ENCODE data around the gene MRLN.
"Not testable (repeated sequence)": the region's sequence is repeated elsewhere in the genome, so short reads cannot be mapped to it uniquely, and the experiment has no call there.

Gene MRLN

GRCh38 chr10:59753267-59753666, at the start of gene MRLN:
Gene MRLN (minus strand): TSS chr10:59753455.
- no peak for DNase-seq

DNA sequence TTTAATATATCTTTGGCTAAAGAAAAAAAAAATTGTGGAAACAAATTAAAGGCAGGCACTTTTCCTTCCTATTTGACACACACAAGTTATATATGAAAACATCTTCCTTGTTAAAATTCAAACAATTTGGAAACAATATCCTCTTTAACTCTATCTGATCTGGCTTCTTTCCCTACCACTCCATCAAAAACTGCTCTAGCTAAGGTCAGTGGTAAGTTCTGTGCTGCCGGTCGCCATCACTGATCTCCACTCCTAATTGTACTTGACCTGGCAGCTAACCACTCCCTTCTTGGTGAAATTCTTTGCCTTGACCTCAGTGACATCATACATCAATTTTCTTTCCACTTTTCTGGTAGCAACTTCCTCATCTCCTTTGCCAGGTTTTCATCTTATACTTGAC, 47.9 kb upstream of the MRLN start:
- DNase-seq, result no peak

GRCh38 chr10:59799421-59799820, 46.2 kb upstream of the MRLN start:
- DNase-seq, result no peak

- no peak for DNase-seq
Measured at GRCh38 chr10:59793919-59794318, 40.7 kb upstream of the MRLN start.

DNA sequence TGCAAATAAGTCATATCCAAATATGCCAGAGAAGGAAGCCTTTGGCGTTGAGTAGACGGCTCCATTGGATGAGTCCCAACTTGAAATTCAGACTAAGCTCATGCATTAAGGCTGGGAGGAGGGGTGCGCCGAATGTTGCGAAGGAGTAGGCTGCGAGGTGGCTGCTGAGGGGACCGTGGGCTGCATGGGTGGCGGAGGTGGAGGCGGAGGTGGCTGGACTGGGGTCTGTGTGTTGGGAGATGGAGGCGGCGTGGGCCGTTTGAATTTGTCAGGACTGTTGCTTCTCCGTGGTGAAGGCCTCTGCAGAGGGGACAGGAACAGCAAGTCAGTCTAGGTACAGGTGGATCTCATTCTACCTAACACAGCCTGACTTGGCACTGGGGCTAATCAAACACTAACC, 39.6 kb upstream of the MRLN start:
- DNase-seq, result no peak

GRCh38 chr10:59791601-59792000, 38.3 kb upstream of the MRLN start:
- no peak for DNase-seq

DNA sequence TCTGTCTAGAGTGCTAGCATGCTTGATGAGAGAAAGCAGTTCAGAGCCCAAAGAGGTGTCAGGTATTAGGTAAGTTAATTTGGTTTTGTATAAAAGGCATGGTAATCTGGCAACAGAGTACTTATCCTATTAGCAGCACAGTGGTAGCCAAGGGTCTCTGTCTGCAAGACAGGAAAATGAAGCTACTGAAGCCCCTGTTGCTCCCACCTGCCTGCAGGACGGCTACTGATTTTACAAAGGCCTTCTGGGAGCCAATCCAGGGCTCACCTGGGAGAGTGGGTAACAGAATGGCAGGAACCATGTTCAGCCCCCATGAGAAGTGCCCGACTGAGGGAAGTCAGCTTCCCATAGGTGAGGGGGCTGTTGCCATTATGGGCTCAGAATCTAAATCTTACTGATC, 36.8 kb upstream of the MRLN start:
- DNase-seq, result not testable (repeated sequence)

GRCh38 chr10:59788914-59789313, 35.7 kb upstream of the MRLN start:
- DNase-seq, result not testable (repeated sequence)

DNA sequence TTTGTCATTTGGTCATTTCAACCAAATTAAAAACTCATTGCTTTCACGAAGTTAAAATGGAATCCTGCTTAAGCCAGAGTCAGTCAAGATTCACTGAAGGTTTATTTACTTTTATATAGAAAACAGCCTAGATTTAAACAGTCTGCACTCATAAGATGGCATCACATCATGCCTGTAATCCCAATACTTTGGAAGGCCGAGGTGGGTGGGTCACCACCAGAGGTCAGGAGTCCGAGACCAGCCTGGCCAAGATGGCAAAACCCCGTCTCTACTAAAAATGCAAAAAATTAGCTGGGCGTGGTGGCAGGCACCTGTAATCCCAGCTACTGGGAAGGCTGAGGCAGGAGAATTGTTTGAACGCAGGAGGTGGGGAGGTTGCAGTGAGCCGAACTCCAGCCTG, 33.8 kb upstream of the MRLN start:
- DNase-seq, result not testable (repeated sequence)

DNA sequence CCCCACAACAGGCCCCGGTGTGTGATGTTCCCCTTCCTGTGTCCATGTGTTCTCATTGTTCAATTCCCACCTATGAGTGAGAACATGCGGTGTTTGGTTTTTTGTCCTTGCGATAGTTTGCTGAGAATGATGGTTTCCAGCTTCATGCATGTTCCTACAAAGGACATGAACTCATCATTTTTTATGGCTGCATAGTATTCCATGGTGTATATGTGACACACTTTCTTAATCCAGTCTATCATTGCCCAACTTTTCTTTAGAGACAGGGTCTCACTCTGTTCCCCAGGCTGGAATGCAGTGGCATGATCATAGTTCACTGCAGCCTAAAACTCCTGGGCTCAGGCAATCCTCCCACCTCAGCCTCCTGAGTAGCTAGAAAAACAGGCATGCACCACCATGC, 32.2 kb upstream of the MRLN start:
- DNase-seq, result not testable (repeated sequence)

- DNase-seq, result no peak
Measured at GRCh38 chr10:59781511-59781910, 28.3 kb upstream of the MRLN start.

DNA sequence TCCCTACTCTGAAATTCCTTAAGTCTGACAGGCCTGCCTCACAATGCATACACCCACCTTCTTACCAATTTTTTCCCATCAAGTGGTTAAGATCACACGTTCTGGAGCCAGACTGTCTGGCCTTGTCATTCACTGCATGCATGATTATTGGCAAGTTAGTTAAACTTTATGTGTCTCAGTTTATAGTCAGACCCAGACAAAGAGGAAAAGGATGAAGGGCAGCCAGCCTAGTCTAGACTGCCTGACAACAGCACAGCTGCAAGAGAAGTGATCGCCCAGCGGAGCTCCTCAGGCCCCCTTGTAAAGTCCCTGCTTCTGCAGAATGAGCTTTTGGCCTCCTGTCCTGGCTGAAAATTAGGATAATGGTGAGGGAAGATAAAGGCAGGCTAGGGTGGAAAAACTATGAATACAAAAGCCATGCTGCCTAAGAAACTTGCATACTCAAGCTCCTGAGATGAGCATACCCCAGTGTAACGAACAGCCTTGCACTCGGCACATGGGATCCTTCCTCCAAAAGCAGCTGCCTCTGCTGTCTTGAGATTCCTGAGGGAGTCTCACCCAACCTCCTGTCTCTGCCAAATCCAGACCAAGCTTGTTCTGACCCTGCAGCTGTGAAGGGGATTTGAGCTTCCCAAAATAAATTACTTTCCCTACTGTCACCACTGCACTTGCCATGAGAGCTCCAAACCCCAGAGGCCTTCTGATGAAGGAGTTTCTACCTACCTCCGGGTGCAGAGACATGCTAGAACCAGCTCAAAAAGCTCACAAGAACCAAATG, 26.7 kb upstream of the MRLN start:
- DNase-seq, result no peak

- no peak for DNase-seq
Measured at GRCh38 chr10:59774451-59774850, 21.2 kb upstream of the MRLN start.

- no peak for DNase-seq
Measured at GRCh38 chr10:59773088-59773487, 19.8 kb upstream of the MRLN start.

GRCh38 chr10:59771162-59771807, 18.0 kb upstream of the MRLN start:
- no peak for DNase-seq

GRCh38 chr10:59770689-59771088, 17.4 kb upstream of the MRLN start:
- DNase-seq, result no peak

GRCh38 chr10:59762505-59762904, 9.2 kb upstream of the MRLN start:
- no peak for DNase-seq

GRCh38 chr10:59757966-59758365, 4.7 kb upstream of the MRLN start:
- DNase-seq, result no peak

DNA sequence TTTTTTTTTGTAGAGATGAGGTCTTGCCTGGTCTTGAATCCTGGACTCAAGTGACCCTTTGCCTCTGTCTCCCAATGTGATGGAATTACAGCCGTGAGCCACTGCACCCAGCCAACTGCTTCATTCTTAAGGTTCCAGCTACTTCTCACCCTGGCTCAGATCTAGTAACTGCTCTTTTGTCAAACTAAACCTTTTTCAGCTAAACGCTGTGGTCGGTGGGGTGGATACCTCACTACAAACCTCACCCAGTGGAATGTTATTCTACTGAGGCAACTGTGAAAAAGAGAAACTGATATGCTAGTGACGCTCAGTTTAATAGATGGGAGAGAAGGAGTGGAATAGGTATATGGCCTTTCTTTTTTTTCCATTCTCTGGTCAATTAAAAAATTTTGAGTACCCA, 1.7 kb upstream of the MRLN start:
- DNase-seq, result no peak

- no peak for DNase-seq
Measured at GRCh38 chr10:59752278-59752940, 846 bp downstream of the MRLN start.

DNA sequence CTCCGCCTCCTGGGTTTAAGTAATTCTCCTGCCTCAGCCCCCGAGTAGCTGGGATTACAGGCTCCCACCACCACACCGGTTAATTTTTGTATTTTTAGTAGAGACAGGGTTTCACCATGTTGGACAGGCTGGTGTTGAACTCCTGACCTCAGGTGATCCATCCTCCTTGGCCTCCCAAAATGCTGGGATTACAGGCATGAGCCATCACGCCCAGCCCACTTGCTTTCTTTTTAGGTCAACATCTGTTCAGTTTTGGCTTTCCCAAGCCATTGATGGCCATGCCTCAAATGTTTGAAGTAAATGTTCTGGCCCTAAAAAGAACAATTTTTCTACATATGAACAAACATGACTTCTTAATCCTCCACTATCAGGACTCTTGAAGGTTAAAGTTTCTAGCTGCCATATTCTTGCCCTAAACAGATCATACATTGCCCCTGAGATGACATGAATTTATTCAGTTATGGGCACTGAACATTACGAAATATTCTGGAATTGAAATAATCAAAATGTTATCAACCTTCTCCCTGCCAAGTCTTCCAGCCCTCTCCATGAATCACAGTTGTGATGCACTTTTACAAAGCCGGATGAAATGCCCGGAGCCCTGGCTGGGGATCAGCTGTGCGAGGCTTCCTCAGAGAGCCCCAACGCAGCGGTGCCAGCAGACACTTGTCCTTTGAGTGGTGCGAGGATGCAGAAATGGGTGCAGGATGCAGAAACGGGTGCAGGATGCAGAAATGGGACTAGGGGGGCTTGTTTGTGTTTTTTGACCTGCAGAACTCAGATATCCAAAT, 2.9 kb downstream of the MRLN start:
- DNase-seq, result no peak

GRCh38 chr10:59748834-59749233, 4.4 kb downstream of the MRLN start:
- no peak for DNase-seq

DNA sequence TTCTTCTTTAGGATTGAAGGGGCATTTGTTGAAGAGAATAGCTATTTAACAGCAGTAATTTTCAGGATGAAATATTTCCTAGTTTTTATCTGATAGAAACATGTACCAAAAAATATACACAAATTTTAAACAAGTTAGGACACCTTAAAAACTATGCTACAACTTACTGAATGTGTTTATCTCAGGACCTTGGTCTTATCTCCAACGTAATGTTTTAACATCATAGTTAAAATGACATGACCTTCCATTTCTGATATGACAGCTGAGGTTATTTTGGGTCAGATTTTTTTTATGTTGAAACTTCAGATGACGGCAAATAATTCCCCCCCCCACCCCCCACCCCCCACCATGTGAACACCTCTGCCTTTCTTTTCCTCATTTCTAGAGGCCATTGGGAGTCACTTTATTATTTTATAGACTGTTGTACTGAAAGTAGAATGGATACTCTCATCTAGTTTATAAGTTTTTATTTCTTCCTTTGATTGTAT, 8.0 kb downstream of the MRLN start:
- DNase-seq, result no peak

All from NCI-H1417 treated with DMSO at 0.1 percent for 48 hours (cell line).